HCT116 (cell line): ENCODE results near the gene MRFAP1L1. TPM values are rescaled to one million over a fixed set of nuclear protein-coding genes. Genes with fewer than 3 reads are reported as not detected.

ENCODE experiments used
- ATAC-seq: fragments of 200-7000 bp; cut with Tn5 transposase; 2 replicates; pipeline ENCODE4 v1.9.1; 2020; ENCODE audit warnings: mild to moderate bottlenecking, moderate library complexity
- BruUV-seq: library from RNA; stranded (reverse); fragments of 400-500 nt; replicated peaks from 2 replicates; lab custom pipeline; 2021; lab: Mats Ljungman, UMichigan
- CTCF ChIA-PET: fragments of 300-600 bp; sonication (Branson Sonifier 250); formaldehyde crosslinking; loops from one replicate; lab custom pipeline; 2021; ENCODE audit warnings: antibody characterized with exemption; lab: Charles Lee
- POLR2A ChIA-PET: fragments of 300-600, 350-600 bp; sonication (Branson Sonifier 250); formaldehyde crosslinking; loops from one replicate; lab custom pipeline; 2021; ENCODE audit warnings: antibody characterized with exemption; lab: Charles Lee
- RAD21 ChIA-PET, 2 experiments: fragments of 300-600 bp; sonication (Branson Sonifier 250); formaldehyde crosslinking; loops; one replicate each; lab custom pipeline; 2023; ENCODE audit warnings: low total read pairs in 2 of 2; ENCODE audit not compliant: uncharacterized antibody in 2 of 2, unreplicated experiment in 2 of 2, low non-redundant PET in 1 of 2; lab: Charles Lee
- DNase-seq: peaks from one replicate; pipeline ENCODE4 v3.0.0-alpha.2; 2010; ENCODE audit warnings: low read depth, low spot score
- H2AFZ ChIP-seq: fragments of 200-600 bp; shearing (Covaris generic), sonication (generic); 2 replicates; pipeline ENCODE4 v1.6.1; 2017; ENCODE audit warnings: low read depth, mixed run types, mixed read lengths, antibody characterized with exemption, low read length; ENCODE audit not compliant: poor library complexity, severe bottlenecking
- H3K27ac ChIP-seq: 2 replicates; pipeline ENCODE4 v1.5.1; 2012; ENCODE audit warnings: low read depth, low read length
- H3K27me3 ChIP-seq: fragments of 200-600 bp; sonication (generic); 2 replicates; pipeline ENCODE4 v1.6.1; 2016; ENCODE audit warnings: mixed run types, low read length, mixed read lengths; ENCODE audit not compliant: insufficient read depth
- H3K36me3 ChIP-seq, 2 experiments: fragments of 200-500 bp in 1 of 2; fragments of 200-600 bp in 1 of 2; sonication (Bioruptor generic) in 1 of 2; sonication (generic) in 1 of 2; 2 replicates each; pipeline versions ENCODE4 v1.5.1 to v1.6.1; 2014 to 2016; ENCODE audit warnings: low read length in 2 of 2, inconsistent platforms in 1 of 2, mixed read lengths in 1 of 2, mixed run types in 1 of 2; ENCODE audit not compliant: insufficient read depth in 2 of 2, control insufficient read depth in 1 of 2
- H3K4me1 ChIP-seq, 2 experiments: fragments of 200-600 bp in 1 of 2; sonication (generic) in 1 of 2; 2 replicates each; pipeline versions ENCODE4 v1.5.1 to v1.6.1; 2012 to 2017; ENCODE audit warnings: low read length in 2 of 2, inconsistent platforms in 1 of 2, mild to moderate bottlenecking in 1 of 2, mixed read lengths in 1 of 2, mixed run types in 1 of 2, moderate library complexity in 1 of 2; ENCODE audit not compliant: insufficient read depth in 2 of 2, control insufficient read depth in 1 of 2
- H3K4me2 ChIP-seq: fragments of 200-600 bp; sonication (generic); 2 replicates; pipeline ENCODE4 v1.6.1; 2017; ENCODE audit warnings: mixed run types, low read length, mixed read lengths
- H3K4me3 ChIP-seq, 2 experiments: fragments of 200-600 bp in 1 of 2; sonication (generic) in 1 of 2; replicated peaks in 1 of 2; 2 replicates each; pipeline ENCODE4 v1.5.1; 2011 to 2016; ENCODE audit warnings: low read length in 2 of 2, control low read depth in 1 of 2, low read depth in 1 of 2, mild to moderate bottlenecking in 1 of 2, mixed read lengths in 1 of 2, mixed run types in 1 of 2
- H3K79me2 ChIP-seq: fragments of 200-600 bp; sonication (generic); 2 replicates; pipeline ENCODE4 v1.6.1; 2017; ENCODE audit warnings: mild to moderate bottlenecking, mixed run types, low read length, moderate library complexity, mixed read lengths; ENCODE audit not compliant: insufficient read depth
- H3K9ac ChIP-seq: fragments of 200-600 bp; sonication (generic); 2 replicates; pipeline ENCODE4 v1.6.1; 2016; ENCODE audit warnings: low read length, mixed read lengths
- H3K9me2 ChIP-seq: fragments of 200-600 bp; sonication (generic), shearing (Covaris generic); 2 replicates; pipeline ENCODE4 v1.6.1; 2017; ENCODE audit warnings: mixed run types, mild to moderate bottlenecking, moderate library complexity; ENCODE audit not compliant: insufficient read depth
- H3K9me3 ChIP-seq, 2 experiments: fragments of 200-500 bp in 1 of 2; fragments of 200-600 bp in 1 of 2; sonication (Bioruptor generic) in 1 of 2; sonication (generic) in 1 of 2; 2 replicates each; pipeline ENCODE4 v1.6.1; 2014 to 2017; ENCODE audit warnings: low read length in 2 of 2, mixed read lengths in 2 of 2, inconsistent platforms in 1 of 2, low read depth in 1 of 2, mild to moderate bottlenecking in 1 of 2, mixed run types in 1 of 2, moderate library complexity in 1 of 2; ENCODE audit not compliant: control insufficient read depth in 1 of 2, insufficient read depth in 1 of 2
- H4K20me1 ChIP-seq: fragments of 200-600 bp; sonication (generic), shearing (Covaris generic); 2 replicates; pipeline ENCODE4 v1.6.1; 2017; ENCODE audit warnings: mixed run types, mild to moderate bottlenecking, moderate library complexity; ENCODE audit not compliant: insufficient read depth
- EZH2 ChIP-seq: fragments of 200-600 bp; sonication (generic); IDR thresholded peaks from 2 replicates; pipeline ENCODE4 v1.6.1; 2017; ENCODE audit warnings: antibody characterized with exemption, mixed run types
- EZH2phosphoT487 ChIP-seq: fragments of 200-600 bp; IDR thresholded peaks from 2 replicates; pipeline ENCODE4 v1.6.1; 2018; ENCODE audit warnings: antibody characterized with exemption, borderline replicate concordance
- FOSL1 ChIP-seq: IDR thresholded peaks from 2 replicates; pipeline ENCODE4 v1.6.1; 2012; ENCODE audit warnings: low read depth
- JUND ChIP-seq: IDR thresholded peaks from 2 replicates; pipeline ENCODE4 v1.6.1; 2012
- POLR2A ChIP-seq: IDR thresholded peaks from 2 replicates; pipeline ENCODE4 v1.7.0; 2011; ENCODE audit warnings: borderline replicate concordance; ENCODE audit not compliant: insufficient read depth, insufficient read length; ENCODE audit errors: extremely low read depth
- SRF ChIP-seq: IDR thresholded peaks from 2 replicates; pipeline ENCODE4 v1.6.1; 2012; ENCODE audit warnings: low read depth
- ZNF274 ChIP-seq: fragments of 200-500 bp; sonication (Bioruptor generic); IDR thresholded peaks from 2 replicates; pipeline ENCODE4 v1.6.1; 2014; ENCODE audit warnings: mild to moderate bottlenecking, low read depth, low read length, inconsistent platforms
- intact Hi-C: fragments of 100-400 bp; cut with micrococcal nuclease; formaldehyde crosslinking; loops from 2 replicates; pipeline ENCODE4 v1.10.0; 2022
- total RNA-seq: library from RNA; stranded (reverse); gene quantifications from one replicate; pipeline ENCODE4 v1.2.1, GENCODE V29; 2021; ENCODE audit not compliant: unreplicated experiment
- TF ChIP-seq, protein P1 (sequence below): IDR thresholded peaks from 2 replicates; pipeline ENCODE4 v1.6.1; 2011; ENCODE audit warnings: mild to moderate bottlenecking, low read length, moderate library complexity; ENCODE audit not compliant: insufficient replicate concordance; ENCODE audit errors: extremely low read depth
- TF ChIP-seq, protein P2 (sequence below), 3 experiments: fragments of 200-600 bp in 1 of 3; sonication (generic) in 1 of 3; IDR thresholded peaks in 2 of 3; conservative IDR thresholded peaks in 1 of 3; 2 replicates each; pipeline ENCODE4 v1.5.1; 2012 to 2017; ENCODE audit warnings: low read depth in 2 of 3, low read length in 2 of 3, antibody characterized with exemption in 1 of 3, borderline replicate concordance in 1 of 3, control low read depth in 1 of 3, mild to moderate bottlenecking in 1 of 3, mixed read lengths in 1 of 3, mixed run types in 1 of 3, moderate library complexity in 1 of 3; ENCODE audit not compliant: insufficient read depth in 1 of 3

Gene MRFAP1L1
- total RNA-seq, 1 experiment from 2014 or later = 43.0 TPM

DNA sequence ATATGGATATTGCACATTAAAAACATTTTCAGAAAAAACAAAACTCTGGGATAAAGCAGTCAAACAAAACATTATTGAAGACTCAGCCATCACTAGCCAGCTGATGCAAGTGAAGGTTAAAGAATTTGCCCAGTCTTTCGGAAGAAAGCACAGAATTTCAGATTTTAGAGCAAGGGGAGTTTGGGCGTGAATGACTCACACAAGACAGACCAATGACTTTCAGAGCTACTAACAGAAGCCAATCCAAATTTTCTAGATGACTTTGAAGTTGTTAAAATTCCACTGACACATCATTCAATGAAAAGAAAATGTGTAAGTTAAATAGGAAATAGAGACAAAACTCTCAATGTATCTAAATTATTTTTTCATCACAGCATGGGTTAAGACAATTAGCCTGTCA lies 4.0 kb downstream of the MRFAP1L1 start:
- H3K79me2 ChIP-seq = peaks cover 48% of the 10 kb centered on the region
- H3K4me3 ChIP-seq = no peak overlapping the region
- TF ChIP-seq EZH2phosphoT487 (no peak), EZH2 (no peak), JUND (no peak), FOSL1 (no peak), POLR2A (no peak), ZNF274 (no peak), SRF (no peak)
- TF ChIP-seq, protein P1, sequence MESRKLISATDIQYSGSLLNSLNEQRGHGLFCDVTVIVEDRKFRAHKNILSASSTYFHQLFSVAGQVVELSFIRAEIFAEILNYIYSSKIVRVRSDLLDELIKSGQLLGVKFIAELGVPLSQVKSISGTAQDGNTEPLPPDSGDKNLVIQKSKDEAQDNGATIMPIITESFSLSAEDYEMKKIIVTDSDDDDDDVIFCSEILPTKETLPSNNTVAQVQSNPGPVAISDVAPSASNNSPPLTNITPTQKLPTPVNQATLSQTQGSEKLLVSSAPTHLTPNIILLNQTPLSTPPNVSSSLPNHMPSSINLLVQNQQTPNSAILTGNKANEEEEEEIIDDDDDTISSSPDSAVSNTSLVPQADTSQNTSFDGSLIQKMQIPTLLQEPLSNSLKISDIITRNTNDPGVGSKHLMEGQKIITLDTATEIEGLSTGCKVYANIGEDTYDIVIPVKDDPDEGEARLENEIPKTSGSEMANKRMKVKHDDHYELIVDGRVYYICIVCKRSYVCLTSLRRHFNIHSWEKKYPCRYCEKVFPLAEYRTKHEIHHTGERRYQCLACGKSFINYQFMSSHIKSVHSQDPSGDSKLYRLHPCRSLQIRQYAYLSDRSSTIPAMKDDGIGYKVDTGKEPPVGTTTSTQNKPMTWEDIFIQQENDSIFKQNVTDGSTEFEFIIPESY = no peak
- TF ChIP-seq, protein P2, sequence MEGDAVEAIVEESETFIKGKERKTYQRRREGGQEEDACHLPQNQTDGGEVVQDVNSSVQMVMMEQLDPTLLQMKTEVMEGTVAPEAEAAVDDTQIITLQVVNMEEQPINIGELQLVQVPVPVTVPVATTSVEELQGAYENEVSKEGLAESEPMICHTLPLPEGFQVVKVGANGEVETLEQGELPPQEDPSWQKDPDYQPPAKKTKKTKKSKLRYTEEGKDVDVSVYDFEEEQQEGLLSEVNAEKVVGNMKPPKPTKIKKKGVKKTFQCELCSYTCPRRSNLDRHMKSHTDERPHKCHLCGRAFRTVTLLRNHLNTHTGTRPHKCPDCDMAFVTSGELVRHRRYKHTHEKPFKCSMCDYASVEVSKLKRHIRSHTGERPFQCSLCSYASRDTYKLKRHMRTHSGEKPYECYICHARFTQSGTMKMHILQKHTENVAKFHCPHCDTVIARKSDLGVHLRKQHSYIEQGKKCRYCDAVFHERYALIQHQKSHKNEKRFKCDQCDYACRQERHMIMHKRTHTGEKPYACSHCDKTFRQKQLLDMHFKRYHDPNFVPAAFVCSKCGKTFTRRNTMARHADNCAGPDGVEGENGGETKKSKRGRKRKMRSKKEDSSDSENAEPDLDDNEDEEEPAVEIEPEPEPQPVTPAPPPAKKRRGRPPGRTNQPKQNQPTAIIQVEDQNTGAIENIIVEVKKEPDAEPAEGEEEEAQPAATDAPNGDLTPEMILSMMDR (IDR thresholded peaks at IDR 0.05 in 2 of 3, conservative IDR thresholded peaks at IDR 0.05 in 1 of 3; ENCODE audit: borderline replicate concordance in 1 of 3, insufficient read depth in 1 of 3, low read depth in 2 of 3, low read length in 2 of 3) = no peak
- no peak overlapping the region for H3K4me2 ChIP-seq
- H3K9me3 ChIP-seq = no peaks in the 10 kb centered on the region
- POLR2A ChIA-PET = no interaction called here
- H3K27ac ChIP-seq = no peak overlapping the region
- no peak for ATAC-seq
- no peaks in the 10 kb centered on the region for H4K20me1 ChIP-seq
- BruUV-seq = no TSS peak
- no peak overlapping the region for H2AFZ ChIP-seq
- intact Hi-C loops = no loop called here
- RAD21 ChIA-PET = no interaction called here
- no peaks in the 10 kb centered on the region for H3K9me2 ChIP-seq
- H3K4me1 ChIP-seq = peaks cover 11 to 31% of the 10 kb centered on the region in 2 experiments
- H3K27me3 ChIP-seq = no peaks in the 10 kb centered on the region
- peaks cover 3 to 14% of the 10 kb centered on the region in 2 experiments; a peak in 3 of 4 replicates for H3K36me3 ChIP-seq
- DNase-seq = no peak
- CTCF ChIA-PET = no interaction called here
- H3K9ac ChIP-seq = no peak overlapping the region
